ENCODE measurements around the gene CYTH2.
"Not testable (repeated sequence)": the region's sequence is repeated elsewhere in the genome, so short reads cannot be mapped to it uniquely, and the experiment has no call there.

CYTH2 gene

GRCh38 chr19:48516536-48516935 lies 47.4 kb downstream of the CYTH2 start:
- DNase-seq (ENCODE audit: low read depth), result no peak
- H3K4me3 ChIP-seq (ENCODE audit: low read length), result no peak overlapping the region
- TF ChIP-seq CTCF (conservative IDR thresholded peaks at IDR 0.05; ENCODE audit: low read depth, low read length), result no peak

- DNase-seq (ENCODE audit: low read depth), result no peak
- no peak overlapping the region for H3K4me3 ChIP-seq (ENCODE audit: low read length)
- no peak for TF ChIP-seq CTCF (conservative IDR thresholded peaks at IDR 0.05; ENCODE audit: low read depth, low read length)
These were observed 49.0 kb downstream of the CYTH2 start for GRCh38 chr19:48518207-48518606.

GRCh38 chr19:48519426-48519825 lies 50.3 kb downstream of the CYTH2 start:
- not testable (repeated sequence) for DNase-seq (ENCODE audit: low read depth); H3K4me3 ChIP-seq (ENCODE audit: low read length)

GRCh38 chr19:48520134-48520533 lies 51.0 kb downstream of the CYTH2 start:
- no peak for TF ChIP-seq CTCF (conservative IDR thresholded peaks at IDR 0.05; ENCODE audit: low read depth, low read length)
- no peak for DNase-seq (ENCODE audit: low read depth)
- no peak overlapping the region for H3K4me3 ChIP-seq (ENCODE audit: low read length)

- H3K4me3 ChIP-seq (ENCODE audit: low read length), result no peak overlapping the region
- no peak for TF ChIP-seq CTCF (conservative IDR thresholded peaks at IDR 0.05; ENCODE audit: low read depth, low read length)
- DNase-seq (ENCODE audit: low read depth), result no peak
These were observed 55.1 kb downstream of the CYTH2 start for GRCh38 chr19:48524221-48524620.

- no peak overlapping the region for H3K4me3 ChIP-seq (ENCODE audit: low read length)
- no peak for DNase-seq (ENCODE audit: low read depth)
- TF ChIP-seq CTCF (conservative IDR thresholded peaks at IDR 0.05; ENCODE audit: low read depth, low read length), result no peak
These were observed 55.6 kb downstream of the CYTH2 start for GRCh38 chr19:48524732-48525131.

GRCh38 chr19:48529156-48529555 lies 60.0 kb downstream of the CYTH2 start:
- DNase-seq (ENCODE audit: low read depth), result no peak
- no peak for TF ChIP-seq CTCF (conservative IDR thresholded peaks at IDR 0.05; ENCODE audit: low read depth, low read length)

More at GRCh38 chr19:48529156-48529555, 60.0 kb downstream of the CYTH2 start:
- H3K4me3 ChIP-seq (ENCODE audit: low read length), result no peak overlapping the region
